GM18870 (cell line): ENCODE measurements around the gene MAPKAPK2.
"Not testable (repeated sequence)": the region's sequence is repeated elsewhere in the genome, so short reads cannot be mapped to it uniquely, and the experiment has no call there.

Source experiments
- ATAC-seq: cut with Tn5 transposase; IDR thresholded peaks from one replicate; pipeline ENCODE4 v1.9.1; 2021; ENCODE audit warnings: moderate library complexity; ENCODE audit not compliant: unreplicated experiment

The MAPKAPK2 gene

GRCh38 chr1:206684478-206685333 lies at the start of gene MAPKAPK2:
MAPKAPK2 (plus strand) TSS chr1:206684905; CDS start chr1:206685230, 325 bp downstream.
- ATAC-seq: no peak

GRCh38 chr1:206635080-206635977 lies 49.4 kb upstream of the MAPKAPK2 start, which contains the start of gene DYRK3:
DYRK3 (plus strand) TSS chr1:206635536; CDS start chr1:206635704, 168 bp downstream.
- ATAC-seq: peak; percentile 60

- ATAC-seq: no peak
Observed at GRCh38 chr1:206635978-206636345, 48.7 kb upstream of the MAPKAPK2 start.

- no peak for ATAC-seq
Observed at GRCh38 chr1:206636671-206637070, 48.0 kb upstream of the MAPKAPK2 start.

- ATAC-seq: no peak
Observed at GRCh38 chr1:206637605-206638004, 47.1 kb upstream of the MAPKAPK2 start.

GRCh38 chr1:206642074-206642473 lies 42.6 kb upstream of the MAPKAPK2 start:
- not testable (repeated sequence) for ATAC-seq

- no peak for ATAC-seq
Observed at GRCh38 chr1:206643118-206643698, 41.5 kb upstream of the MAPKAPK2 start.

GRCh38 chr1:206646504-206646903 lies 38.2 kb upstream of the MAPKAPK2 start:
- ATAC-seq: no peak

GRCh38 chr1:206647224-206647623 lies 37.5 kb upstream of the MAPKAPK2 start:
- ATAC-seq: no peak

- ATAC-seq: no peak
Observed at GRCh38 chr1:206649261-206649921, 35.3 kb upstream of the MAPKAPK2 start.

GRCh38 chr1:206651014-206651413 lies 33.7 kb upstream of the MAPKAPK2 start:
- no peak for ATAC-seq

GRCh38 chr1:206651958-206652890 lies 32.5 kb upstream of the MAPKAPK2 start:
- no peak for ATAC-seq

- ATAC-seq: no peak
Observed at GRCh38 chr1:206653715-206654459, 30.8 kb upstream of the MAPKAPK2 start.

GRCh38 chr1:206654828-206655227 lies 29.9 kb upstream of the MAPKAPK2 start:
- no peak for ATAC-seq

GRCh38 chr1:206655471-206655882 lies 29.2 kb upstream of the MAPKAPK2 start:
- no peak for ATAC-seq

GRCh38 chr1:206656936-206657335 lies 27.8 kb upstream of the MAPKAPK2 start:
- no peak for ATAC-seq

GRCh38 chr1:206657751-206658150 lies 27.0 kb upstream of the MAPKAPK2 start:
- ATAC-seq: no peak

GRCh38 chr1:206658264-206658980 lies 26.3 kb upstream of the MAPKAPK2 start:
- ATAC-seq: no peak
